ENCODE measurements around the gene CREBZF. TPM values are rescaled to one million over a fixed set of nuclear protein-coding genes. Genes with fewer than 3 reads are reported as not detected.
"Not testable (repeated sequence)": the region's sequence is repeated elsewhere in the genome, so short reads cannot be mapped to it uniquely, and the experiment has no call there.

Gene CREBZF
- total RNA-seq, 2 donors from 2014 or later: 46.1 to 84.6 TPM

DNA sequence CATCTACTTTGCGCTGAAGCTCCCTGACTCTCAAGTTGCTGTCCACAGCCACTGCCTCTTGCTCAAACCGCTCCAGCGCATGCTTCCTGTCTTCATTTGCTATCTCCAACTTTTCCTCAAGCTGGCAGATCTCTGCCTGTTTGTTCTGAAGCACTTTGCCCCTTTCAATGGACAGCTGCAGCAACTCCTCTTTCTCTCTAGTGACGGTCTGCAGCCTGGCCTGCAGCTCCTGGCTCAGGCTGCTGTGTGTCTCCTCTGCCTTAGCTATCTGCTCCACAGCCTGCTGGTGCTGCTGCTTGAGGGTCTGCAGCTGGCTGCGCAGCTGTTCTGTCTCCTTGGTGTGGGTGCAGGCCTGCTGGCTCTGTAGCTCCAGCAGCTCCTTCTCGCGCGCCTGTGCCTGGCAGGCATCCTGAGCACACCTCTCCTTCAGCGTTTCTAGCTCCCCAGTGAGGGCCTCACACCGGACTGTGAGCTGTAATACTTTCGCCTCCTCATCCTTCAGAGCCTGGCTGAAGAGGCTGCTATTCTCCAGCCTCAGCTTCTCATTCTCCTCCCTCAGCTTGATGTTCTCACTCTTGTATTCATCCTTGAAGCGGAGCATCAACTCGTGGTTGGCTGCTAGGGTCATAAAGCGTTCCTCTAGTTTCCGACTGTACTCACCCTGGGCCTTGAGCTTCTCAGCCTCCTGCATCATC is 20.3 kb upstream of the CREBZF start:
- no peak for ATAC-seq
- H3K27me3 Mint-ChIP-seq: no peaks in the 10 kb centered on the region
- H3K4me3 Mint-ChIP-seq: no peak overlapping the region
- peaks cover 4% of the 10 kb centered on the region for H3K36me3 Mint-ChIP-seq
- H3K27ac Mint-ChIP-seq: peak overlapping the region in 1 of 2 donors; percentile 75
- peaks cover 22 to 28% of the 10 kb centered on the region in 2 donors for H3K4me1 Mint-ChIP-seq (ENCODE audit: low read depth in 2 of 2)
- no peaks in the 10 kb centered on the region for H3K9me3 Mint-ChIP-seq
- DNase-seq (ENCODE audit: low spot score): no peak

DNA sequence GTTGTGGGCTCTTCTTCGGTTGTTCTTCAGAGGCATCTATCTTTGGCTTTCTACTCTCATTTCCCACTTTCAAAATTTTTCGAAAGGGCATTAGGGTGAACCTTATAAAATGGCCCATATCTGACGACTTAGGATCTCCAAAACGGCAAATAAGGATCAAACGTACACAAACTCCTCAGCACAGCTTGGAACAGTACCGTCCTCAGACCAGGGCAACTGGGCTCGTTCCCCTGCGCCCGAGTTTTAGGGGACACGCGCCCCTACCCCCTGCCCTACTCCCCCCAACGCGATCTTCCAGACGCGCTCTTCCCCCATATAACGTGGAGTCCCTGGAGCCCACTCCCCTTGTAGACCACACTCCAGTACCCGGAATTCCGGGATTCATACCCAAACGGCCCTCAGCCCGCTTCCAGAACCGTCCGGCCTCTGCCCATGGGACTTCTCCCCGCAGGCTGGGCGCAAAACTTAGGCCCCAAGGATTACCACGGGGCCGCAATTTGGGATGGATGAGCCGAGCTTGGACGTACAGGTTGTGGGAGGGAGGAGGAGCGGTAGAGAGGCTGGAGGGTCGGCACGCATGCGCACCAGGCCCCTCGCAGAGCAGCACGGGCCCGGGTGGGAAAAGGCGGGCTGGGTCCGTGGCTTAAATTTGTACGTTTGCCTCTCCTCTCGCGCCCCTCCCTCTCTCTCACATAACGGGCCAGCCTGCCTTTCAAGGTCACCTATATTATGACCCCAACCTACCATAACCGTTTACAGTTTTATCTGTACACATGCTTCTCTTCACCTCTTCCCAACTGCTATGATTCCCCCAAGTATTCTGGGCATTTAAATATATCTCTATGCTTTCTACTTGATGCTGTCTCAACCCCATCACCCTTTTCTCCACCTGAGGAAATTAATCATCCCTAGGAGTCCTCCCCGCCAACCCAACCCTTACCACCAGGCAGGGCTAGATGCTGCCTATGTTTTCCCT is 17.7 kb upstream of the CREBZF start:
- peak overlapping the region; percentile 90 for H3K4me3 Mint-ChIP-seq
- no peaks in the 10 kb centered on the region for H3K9me3 Mint-ChIP-seq
- peak; percentile 79 to 89 for ATAC-seq
- H3K36me3 Mint-ChIP-seq: no peaks in the 10 kb centered on the region
- peak; percentile 77 for DNase-seq (ENCODE audit: low spot score)
- peaks cover 22 to 27% of the 10 kb centered on the region in 2 donors for H3K4me1 Mint-ChIP-seq (ENCODE audit: low read depth in 2 of 2)
- no peaks in the 10 kb centered on the region for H3K27me3 Mint-ChIP-seq
- H3K27ac Mint-ChIP-seq: peak overlapping the region; percentile 86 to 93

DNA sequence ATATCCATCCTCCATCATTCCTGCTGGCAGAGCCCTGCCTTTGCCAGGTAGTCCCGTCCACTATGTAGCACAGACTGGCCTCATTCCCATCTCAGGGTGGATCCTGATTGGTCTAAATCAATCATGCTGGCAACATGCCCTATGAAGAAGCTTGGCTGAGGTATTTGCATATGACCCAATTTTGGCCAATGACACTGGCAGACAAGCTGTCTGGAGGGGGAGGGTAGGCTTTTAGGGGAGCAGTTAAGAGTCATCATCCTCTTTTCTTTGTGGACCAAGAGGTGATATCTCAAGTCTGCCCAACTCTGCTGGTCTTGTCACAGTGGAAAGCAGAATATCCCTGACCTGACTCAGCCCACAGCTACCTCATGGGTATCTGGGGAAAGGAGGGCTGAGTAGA is 16.0 kb upstream of the CREBZF start:
- Mint-ChIP-seq H3K27me3 (no peaks in the 10 kb centered on the region), H3K4me1 (ENCODE audit: low read depth in 2 of 2) (peaks cover 22 to 27% of the 10 kb centered on the region in 2 donors), H3K9me3 (no peaks in the 10 kb centered on the region), H3K36me3 (no peaks in the 10 kb centered on the region), H3K27ac (no peak overlapping the region), H3K4me3 (no peak overlapping the region)
- ATAC-seq: peak; percentile 79 to 87
- no peak for DNase-seq (ENCODE audit: low spot score)

DNA sequence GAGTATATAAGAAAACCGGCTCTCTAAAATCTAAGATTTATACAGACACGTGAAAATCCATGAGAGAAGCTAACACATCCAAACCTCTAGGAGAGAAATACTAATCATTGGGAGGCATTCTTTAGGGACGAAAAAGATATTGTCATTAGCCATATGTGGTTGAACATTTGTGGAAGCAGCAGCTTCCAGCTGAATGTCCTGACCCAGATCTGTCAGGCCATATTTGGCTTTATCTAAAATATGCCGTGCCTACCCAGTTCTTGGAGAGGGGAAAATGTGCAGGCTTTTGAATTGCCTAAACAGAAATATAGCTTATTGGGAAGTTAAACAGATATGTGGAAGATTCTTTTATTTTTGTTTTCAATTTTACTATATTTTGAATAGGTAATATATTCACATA is 14.6 kb upstream of the CREBZF start:
- Mint-ChIP-seq H3K36me3 (no peaks in the 10 kb centered on the region), H3K4me3 (no peak overlapping the region)

DNA sequence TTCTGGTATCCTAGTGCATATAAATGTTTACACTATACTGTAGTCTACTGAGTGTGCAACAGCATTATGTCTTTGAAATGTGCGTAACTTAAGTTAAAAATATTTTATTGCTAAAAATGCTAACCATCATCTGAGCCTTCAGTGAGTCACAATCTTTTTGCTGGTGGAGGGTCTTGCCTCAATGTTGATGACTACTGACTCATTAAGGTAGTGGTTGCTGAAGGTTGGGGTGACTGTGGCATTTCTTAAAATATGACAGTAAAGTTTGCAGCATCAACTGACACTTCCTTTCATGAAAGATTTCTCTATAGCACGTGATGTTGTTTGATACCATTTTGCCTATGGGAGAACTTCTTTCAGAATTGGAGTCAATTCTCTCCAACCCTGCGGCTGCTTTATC is 8.5 kb upstream of the CREBZF start:
- peak overlapping the region; percentile 21 for H3K4me3 Mint-ChIP-seq
- peaks cover 4 to 7% of the 10 kb centered on the region in 2 donors for H3K4me1 Mint-ChIP-seq (ENCODE audit: low read depth in 2 of 2)
- H3K27ac Mint-ChIP-seq: no peak overlapping the region
- H3K9me3 Mint-ChIP-seq: no peaks in the 10 kb centered on the region
- H3K36me3 Mint-ChIP-seq: peaks cover 4% of the 10 kb centered on the region
- H3K27me3 Mint-ChIP-seq: no peaks in the 10 kb centered on the region
- DNase-seq (ENCODE audit: low spot score) (no peak), ATAC-seq (peak; percentile 52 to 90)

More for the DNA sequence above, 14.6 kb upstream of the CREBZF start:
- no peak overlapping the region for H3K27ac Mint-ChIP-seq
- DNase-seq (ENCODE audit: low spot score) (no peak), ATAC-seq (no peak)
- peaks cover 22 to 27% of the 10 kb centered on the region in 2 donors for H3K4me1 Mint-ChIP-seq (ENCODE audit: low read depth in 2 of 2)
- H3K27me3 Mint-ChIP-seq: no peaks in the 10 kb centered on the region
- no peaks in the 10 kb centered on the region for H3K9me3 Mint-ChIP-seq

DNA sequence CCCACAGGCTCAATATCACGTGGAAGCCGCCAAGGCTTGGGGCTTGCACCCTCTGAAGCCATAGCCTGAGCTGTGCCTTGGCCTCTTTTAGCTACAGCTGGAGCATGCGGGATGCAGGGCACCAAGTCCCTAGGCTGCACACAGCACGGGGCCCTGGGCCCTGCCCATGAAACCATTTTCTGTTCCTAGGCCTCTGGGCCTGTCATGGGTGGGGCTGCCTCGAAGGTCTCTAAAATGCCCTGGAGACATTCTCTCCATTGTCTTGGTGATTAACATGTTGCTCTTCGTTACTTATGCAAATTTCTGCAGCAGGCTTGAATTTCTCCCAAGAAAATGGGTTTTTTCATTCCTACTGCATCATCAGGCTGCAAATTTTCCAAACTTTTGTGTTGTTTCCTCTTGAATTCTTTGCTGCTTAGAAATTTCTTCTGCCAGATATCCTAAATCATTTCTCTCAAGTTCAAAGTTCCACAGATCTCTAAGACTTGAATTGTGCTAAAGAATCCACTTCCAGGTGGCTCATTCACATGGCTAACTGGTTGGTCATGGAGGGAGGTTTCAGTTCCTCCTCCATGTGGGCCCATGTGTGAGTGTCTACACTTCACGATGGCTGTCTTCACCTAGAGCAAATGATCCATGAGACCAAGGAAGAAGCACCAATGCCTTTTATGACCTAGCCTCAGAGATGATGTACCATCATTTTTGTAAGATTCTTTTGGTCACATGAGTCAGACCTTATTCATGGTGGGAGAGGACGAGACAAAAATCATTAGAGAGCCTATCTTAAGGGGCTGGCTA is 7.4 kb upstream of the CREBZF start:
- H3K4me3 Mint-ChIP-seq: no peak overlapping the region
- peaks cover 4% of the 10 kb centered on the region for H3K36me3 Mint-ChIP-seq
- peaks cover 4 to 7% of the 10 kb centered on the region in 2 donors for H3K4me1 Mint-ChIP-seq (ENCODE audit: low read depth in 2 of 2)
- ATAC-seq (no peak), DNase-seq (ENCODE audit: low spot score) (no peak)
- no peak overlapping the region for H3K27ac Mint-ChIP-seq
- H3K27me3 Mint-ChIP-seq: no peaks in the 10 kb centered on the region
- no peaks in the 10 kb centered on the region for H3K9me3 Mint-ChIP-seq

DNA sequence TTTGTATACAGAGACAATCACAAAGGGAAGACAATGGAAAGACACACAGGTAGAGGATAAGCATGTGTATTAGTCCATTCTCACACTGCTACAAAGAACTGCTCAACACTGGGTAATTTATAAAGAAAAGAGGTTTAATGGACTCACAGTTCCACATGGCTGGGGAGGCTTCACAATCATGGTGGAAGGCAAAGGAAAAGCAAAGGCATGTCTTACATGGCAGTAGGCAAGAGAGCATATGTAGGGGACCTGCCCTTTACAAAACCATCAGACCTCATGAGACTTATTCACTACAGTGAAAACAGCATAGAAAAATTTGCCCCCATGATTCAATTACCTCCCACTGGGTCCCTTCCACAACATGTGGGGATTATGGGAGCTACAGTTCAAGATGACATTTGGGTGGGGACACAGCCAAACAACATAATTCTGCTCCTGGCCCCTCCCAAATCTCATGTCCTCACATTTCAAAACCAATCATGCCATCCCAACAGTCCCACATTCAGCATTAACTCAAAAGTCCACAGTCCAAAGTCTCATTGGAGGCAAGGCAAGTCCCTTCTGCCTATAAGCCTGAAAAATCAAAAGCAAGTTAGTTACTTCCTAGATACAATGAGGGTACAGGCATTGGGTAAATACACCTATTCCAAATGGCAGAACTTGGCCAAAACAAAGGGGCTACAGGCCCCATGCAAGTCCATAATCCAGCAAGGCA is 6.2 kb upstream of the CREBZF start:
- ATAC-seq; H3K9me3 Mint-ChIP-seq; H3K27ac Mint-ChIP-seq; H3K4me3 Mint-ChIP-seq; H3K36me3 Mint-ChIP-seq; DNase-seq (ENCODE audit: low spot score); H3K27me3 Mint-ChIP-seq: not testable (repeated sequence)
- H3K4me1 Mint-ChIP-seq (ENCODE audit: low read depth in 2 of 2): peaks cover 4 to 10% of the 10 kb centered on the region in 2 donors

DNA sequence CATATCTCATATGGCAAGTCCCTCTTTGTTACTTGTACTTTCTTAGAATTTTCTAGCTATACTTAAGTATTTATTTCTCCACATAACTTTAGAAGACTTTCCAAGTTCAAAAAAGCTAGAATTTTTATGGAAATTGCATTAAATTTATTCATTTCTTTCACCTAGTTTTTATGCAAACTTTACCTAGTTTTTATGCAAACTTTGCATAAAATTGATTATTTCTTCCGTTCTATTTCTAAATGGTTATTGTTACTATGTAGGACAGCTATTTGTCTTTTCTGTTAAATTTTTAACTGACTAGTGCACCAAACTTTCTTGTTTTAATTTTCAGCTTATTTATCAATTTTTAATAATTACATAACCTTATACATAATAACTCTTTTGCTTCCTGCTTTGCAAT is 3.2 kb upstream of the CREBZF start:
- no peak for DNase-seq (ENCODE audit: low spot score)
- ATAC-seq: no peak
- H3K27ac Mint-ChIP-seq: no peak overlapping the region
- H3K9me3 Mint-ChIP-seq: no peaks in the 10 kb centered on the region
- H3K36me3 Mint-ChIP-seq: peaks cover 12% of the 10 kb centered on the region
- H3K4me3 Mint-ChIP-seq: no peak overlapping the region
- peaks cover 11 to 21% of the 10 kb centered on the region in 2 donors for H3K4me1 Mint-ChIP-seq (ENCODE audit: low read depth in 2 of 2)
- no peaks in the 10 kb centered on the region for H3K27me3 Mint-ChIP-seq

DNA sequence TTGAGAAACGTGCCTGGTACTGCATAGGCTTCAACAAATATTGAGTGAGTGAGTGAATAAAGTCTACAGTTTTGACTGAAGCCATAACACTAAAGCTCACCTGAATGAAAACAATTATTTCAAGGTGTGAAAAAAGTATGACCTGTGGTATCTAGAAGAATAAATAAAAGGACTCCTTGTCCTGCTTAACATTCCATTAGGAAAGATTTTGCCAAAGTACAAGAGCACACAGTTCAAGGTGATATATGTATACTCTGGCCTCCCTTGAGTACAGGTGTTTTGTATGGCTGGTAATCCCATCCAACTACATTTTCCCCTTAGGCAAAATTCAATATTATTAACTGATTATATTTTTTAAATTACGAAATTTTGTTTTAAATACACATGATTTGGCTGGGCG is 1.8 kb upstream of the CREBZF start:
- Mint-ChIP-seq H3K4me1 (ENCODE audit: low read depth in 2 of 2) (peaks cover 17 to 25% of the 10 kb centered on the region in 2 donors), H3K9me3 (no peaks in the 10 kb centered on the region), H3K27ac (peak overlapping the region; percentile 93 to 95), H3K4me3 (no peak overlapping the region), H3K27me3 (no peaks in the 10 kb centered on the region), H3K36me3 (peaks cover 17% of the 10 kb centered on the region)
- ATAC-seq (no peak), DNase-seq (ENCODE audit: low spot score) (no peak)

DNA sequence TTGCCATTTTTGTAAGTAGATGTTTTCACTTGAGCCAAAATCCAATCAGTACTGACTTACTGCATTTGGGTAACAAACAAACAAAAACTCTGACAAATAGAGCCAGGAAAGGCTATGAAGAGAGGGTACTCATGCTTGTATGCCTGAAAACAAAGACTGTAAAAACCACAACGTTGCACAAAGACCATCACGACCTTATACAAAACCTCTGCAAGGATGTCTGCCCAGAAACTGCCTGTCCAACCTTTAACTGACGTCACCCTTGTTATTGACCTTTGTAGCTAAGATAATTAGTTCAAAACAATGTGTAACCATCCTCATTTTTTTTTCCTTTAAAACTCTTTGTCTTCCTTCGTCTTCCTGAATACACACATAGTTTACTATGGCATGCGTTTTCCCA is 804 bp upstream of the CREBZF start:
- no peaks in the 10 kb centered on the region for H3K9me3 Mint-ChIP-seq
- DNase-seq (ENCODE audit: low spot score) (no peak), ATAC-seq (no peak)
- H3K27ac Mint-ChIP-seq: peak overlapping the region; percentile 93 to 95
- H3K4me1 Mint-ChIP-seq (ENCODE audit: low read depth in 2 of 2): peaks cover 22 to 34% of the 10 kb centered on the region in 2 donors
- H3K36me3 Mint-ChIP-seq: peaks cover 25% of the 10 kb centered on the region
- H3K4me3 Mint-ChIP-seq: peak overlapping the region; percentile 97
- H3K27me3 Mint-ChIP-seq: no peaks in the 10 kb centered on the region

DNA sequence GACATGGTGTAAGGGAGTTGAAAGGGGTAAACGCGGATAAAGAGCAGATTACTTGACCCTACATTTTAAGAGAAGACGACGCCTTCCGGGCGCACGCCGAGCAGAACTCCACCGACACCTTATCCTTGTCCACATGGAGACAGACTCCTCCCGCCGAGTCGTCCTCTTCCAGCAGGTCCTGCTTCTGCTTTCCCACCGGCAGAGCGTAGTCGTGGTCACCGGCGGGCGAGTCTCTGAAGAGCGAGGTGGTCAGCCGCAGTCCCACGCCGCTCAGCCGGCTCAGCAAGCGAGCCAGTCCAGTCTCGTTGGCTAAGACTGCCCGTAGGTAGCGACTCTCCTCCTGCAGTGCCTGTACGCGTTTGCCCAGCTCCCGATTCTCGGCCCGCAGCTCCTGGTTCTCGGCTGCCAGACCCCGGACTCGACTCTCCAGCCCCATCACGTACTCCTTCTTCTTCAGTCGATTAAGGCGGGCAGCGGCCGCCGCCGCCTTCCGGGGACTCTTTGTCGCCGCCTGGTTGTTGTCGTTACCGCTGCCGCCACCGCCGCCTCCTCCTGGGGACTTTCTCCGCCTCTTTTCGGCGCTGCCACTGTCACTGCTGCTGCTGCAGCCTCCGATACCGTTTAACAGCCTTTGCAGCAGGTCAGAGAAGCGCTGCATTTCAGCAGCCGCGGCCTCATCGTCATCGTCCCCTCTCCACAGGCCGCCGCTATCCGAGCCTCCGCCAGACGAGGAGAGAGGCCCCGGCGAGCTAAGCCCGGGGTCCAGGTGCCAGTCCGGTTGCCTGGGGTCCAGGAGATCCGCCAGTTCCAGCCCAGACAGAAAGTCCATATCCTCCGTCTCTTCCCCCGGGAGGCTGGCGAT is 945 bp downstream of the CREBZF start:
- ATAC-seq: peak; percentile 79 to 82
- Mint-ChIP-seq H3K4me1 (ENCODE audit: low read depth in 2 of 2) (peaks cover 34 to 49% of the 10 kb centered on the region in 2 donors), H3K27me3 (no peaks in the 10 kb centered on the region), H3K9me3 (no peaks in the 10 kb centered on the region), H3K4me3 (peak overlapping the region; percentile 97), H3K27ac (peak overlapping the region; percentile 93 to 95), H3K36me3 (peaks cover 36% of the 10 kb centered on the region)
- DNase-seq (ENCODE audit: low spot score): peak; percentile 89

DNA sequence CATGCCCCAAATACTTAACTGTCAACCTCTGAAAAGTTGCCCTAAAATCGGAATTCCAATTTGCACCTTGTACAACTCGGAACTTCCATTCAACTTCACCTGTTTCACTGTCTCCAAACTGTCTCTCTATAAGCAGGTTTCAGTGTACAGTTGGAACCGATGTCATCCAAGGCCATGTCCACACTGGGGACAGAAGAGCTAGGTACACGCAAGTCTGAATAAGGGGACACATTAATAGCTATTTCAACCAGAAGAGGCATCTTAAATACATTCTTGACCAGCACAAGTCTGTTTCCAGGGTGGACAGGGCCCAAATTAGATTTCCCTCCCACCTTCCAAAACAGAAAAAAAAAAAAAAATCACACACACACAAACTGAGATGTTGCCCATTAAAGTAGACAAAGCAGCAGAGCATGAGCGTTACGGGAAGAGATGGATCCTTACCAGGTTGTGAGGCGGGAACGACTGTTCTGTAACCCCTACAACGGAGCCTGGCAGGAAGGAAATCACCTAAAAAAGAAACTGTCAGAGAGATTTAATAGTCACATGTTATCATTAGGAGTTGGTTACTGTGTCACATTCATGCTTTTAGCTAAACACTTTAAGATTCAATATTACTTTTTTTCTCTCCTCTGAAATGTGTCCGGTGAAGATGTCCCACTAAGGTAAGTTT is 1.7 kb downstream of the CREBZF start:
- Mint-ChIP-seq H3K9me3 (no peaks in the 10 kb centered on the region), H3K4me1 (ENCODE audit: low read depth in 2 of 2) (peaks cover 34 to 49% of the 10 kb centered on the region in 2 donors), H3K27ac (peak overlapping the region; percentile 93 to 95), H3K4me3 (peak overlapping the region; percentile 97), H3K36me3 (peaks cover 36% of the 10 kb centered on the region), H3K27me3 (no peaks in the 10 kb centered on the region)
- DNase-seq (ENCODE audit: low spot score) (no peak), ATAC-seq (no peak)

Data from natural killer cell treated with Interleukin-12 subunit alpha and Interleukin-12 subunit beta and Interleukin-15 and Interleukin-18, amount 100 ng/mL, for 72 hours (primary cell).